GM23248 (cell line): ENCODE measurements around the gene ADGRL4.

Source experiments
- EZH2 ChIP-seq: fragments of 200-600 bp; sonication (generic); IDR thresholded peaks from 2 replicates; pipeline ENCODE4 v1.6.1; 2018; ENCODE audit warnings: antibody characterized with exemption, mild to moderate bottlenecking; ENCODE audit not compliant: insufficient read depth, poor library complexity, severe bottlenecking
- EZH2phosphoT487 ChIP-seq: fragments of 200-600 bp; sonication (generic); IDR thresholded peaks from 2 replicates; pipeline ENCODE4 v1.6.1; 2018; ENCODE audit warnings: antibody characterized with exemption, moderate library complexity, mild to moderate bottlenecking, low read depth; ENCODE audit not compliant: insufficient read depth

GRCh38 chr1:78987042-78987441, 19.5 kb downstream of the ADGRL4 start:
- TF ChIP-seq EZH2 (no peak), EZH2phosphoT487 (no peak)
